ENCODE results near the gene AIFM3.
A peak's percentile ranks its signal among the peaks of the same experiment; 100 is the strongest.
"Not testable (repeated sequence)": the region's sequence is repeated elsewhere in the genome, so short reads cannot be mapped to it uniquely, and the experiment has no call there.

AIFM3 gene

DNA sequence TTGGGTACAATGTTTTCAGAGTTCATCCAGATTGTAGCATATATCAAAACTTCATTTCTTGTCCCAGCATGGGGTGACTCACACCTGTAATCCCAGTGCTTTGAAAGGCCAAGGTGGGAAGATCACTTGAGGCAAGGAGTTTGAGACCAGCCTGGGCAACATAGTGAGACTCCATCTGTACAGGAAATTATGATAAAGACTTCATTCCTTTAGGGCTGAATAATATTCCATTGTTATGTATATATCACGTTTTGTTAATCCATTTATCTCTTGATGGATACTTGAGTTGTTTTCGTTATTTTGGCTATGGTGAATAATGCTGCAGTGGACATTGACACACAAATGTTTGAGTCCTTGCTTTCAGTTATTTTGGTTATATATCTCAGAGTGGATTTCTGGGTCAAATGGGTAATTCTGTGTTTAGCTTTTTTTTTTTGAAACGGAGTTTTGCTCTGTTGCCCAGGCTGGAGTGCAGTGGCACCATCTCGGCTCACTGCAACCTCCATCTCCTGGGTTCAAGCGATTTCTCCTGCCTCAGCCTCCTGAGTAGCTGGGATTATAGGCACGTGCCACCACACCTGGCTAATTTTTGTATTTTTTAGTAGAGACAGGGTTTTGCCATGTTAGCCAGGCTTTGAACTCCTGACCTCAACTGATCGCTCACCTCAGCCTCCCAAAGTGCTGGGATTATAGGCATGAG is 24.7 kb upstream of the AIFM3 start:
- H3K36me3 ChIP-seq (ENCODE audit: control insufficient read depth, insufficient read depth, low read length) = peaks cover 32% of the 10 kb centered on the region
- not testable (repeated sequence) for H3K9ac ChIP-seq (ENCODE audit: low read depth, low read length); H3K9me3 ChIP-seq (ENCODE audit: control insufficient read depth, insufficient read depth, low read length); H3K27ac ChIP-seq (ENCODE audit: low read depth, low read length); H3K4me1 ChIP-seq (ENCODE audit: control insufficient read depth, insufficient read depth, low read length); H3K4me3 ChIP-seq (ENCODE audit: low read depth, low read length); H3K27me3 ChIP-seq (ENCODE audit: control insufficient read depth, insufficient read depth, low read length)

- Histone ChIP-seq H3K27ac (ENCODE audit: low read depth, low read length) (no peak overlapping the region), H3K27me3 (ENCODE audit: control insufficient read depth, insufficient read depth, low read length) (no peaks in the 10 kb centered on the region), H3K4me1 (ENCODE audit: control insufficient read depth, insufficient read depth, low read length) (no peaks in the 10 kb centered on the region), H3K9me3 (ENCODE audit: control insufficient read depth, insufficient read depth, low read length) (no peaks in the 10 kb centered on the region), H3K36me3 (ENCODE audit: control insufficient read depth, insufficient read depth, low read length) (peaks cover 31% of the 10 kb centered on the region), H3K9ac (ENCODE audit: low read depth, low read length) (no peak overlapping the region), H3K4me3 (ENCODE audit: low read depth, low read length) (no peak overlapping the region)
These were observed 23.7 kb upstream of the AIFM3 start for GRCh38 chr22:20943104-20943933.

DNA sequence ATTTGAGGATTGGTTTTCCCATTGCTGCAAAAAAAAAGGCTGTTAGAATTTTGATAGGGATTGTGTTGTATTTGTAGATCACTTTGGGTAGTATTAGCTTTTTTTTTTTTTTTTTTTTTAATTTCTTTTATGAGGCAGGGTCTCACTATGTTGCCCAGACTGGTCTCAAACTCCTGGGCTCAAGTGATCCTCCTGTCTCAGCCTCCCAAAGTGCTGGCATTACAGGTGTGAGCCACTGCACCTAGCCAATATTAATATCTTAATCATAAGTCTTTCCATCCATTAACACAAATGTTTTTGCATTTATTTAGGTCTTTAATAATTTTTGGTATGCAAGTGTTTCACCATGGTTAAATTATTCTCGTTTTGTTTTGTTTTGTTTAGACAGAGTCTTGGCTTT is 23.0 kb upstream of the AIFM3 start:
- peaks cover 36% of the 10 kb centered on the region for H3K36me3 ChIP-seq (ENCODE audit: control insufficient read depth, insufficient read depth, low read length)

DNA sequence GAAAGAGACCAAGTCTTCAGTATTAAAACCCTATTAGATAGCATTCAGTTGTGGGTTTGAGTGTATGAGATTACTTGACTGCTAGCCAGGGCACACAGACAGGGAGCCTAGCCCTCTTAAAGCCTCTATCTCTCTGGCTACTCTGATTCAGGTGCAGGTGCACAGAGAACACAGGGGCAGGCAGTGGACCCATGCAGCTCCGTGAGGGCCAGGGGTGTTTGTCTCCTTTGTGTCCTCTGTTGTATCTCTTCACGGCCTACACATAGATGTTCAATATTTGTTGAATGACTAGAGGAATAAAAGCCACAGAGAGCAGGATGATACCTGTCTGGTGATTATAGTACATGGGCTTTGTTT is 21.5 kb upstream of the AIFM3 start:
- Histone ChIP-seq H3K4me3 (ENCODE audit: low read depth, low read length) (no peak overlapping the region), H3K9ac (ENCODE audit: low read depth, low read length) (no peak overlapping the region), H3K4me1 (ENCODE audit: control insufficient read depth, insufficient read depth, low read length) (no peaks in the 10 kb centered on the region), H3K9me3 (ENCODE audit: control insufficient read depth, insufficient read depth, low read length) (no peaks in the 10 kb centered on the region), H3K27ac (ENCODE audit: low read depth, low read length) (no peak overlapping the region), H3K36me3 (ENCODE audit: control insufficient read depth, insufficient read depth, low read length) (peaks cover 50% of the 10 kb centered on the region), H3K27me3 (ENCODE audit: control insufficient read depth, insufficient read depth, low read length) (no peaks in the 10 kb centered on the region)

More for the DNA sequence above, 23.0 kb upstream of the AIFM3 start:
- Histone ChIP-seq H3K4me3 (ENCODE audit: low read depth, low read length) (no peak overlapping the region), H3K27ac (ENCODE audit: low read depth, low read length) (no peak overlapping the region), H3K27me3 (ENCODE audit: control insufficient read depth, insufficient read depth, low read length) (no peaks in the 10 kb centered on the region), H3K9me3 (ENCODE audit: control insufficient read depth, insufficient read depth, low read length) (no peaks in the 10 kb centered on the region), H3K4me1 (ENCODE audit: control insufficient read depth, insufficient read depth, low read length) (no peaks in the 10 kb centered on the region), H3K9ac (ENCODE audit: low read depth, low read length) (no peak overlapping the region)

GRCh38 chr22:20946080-20946986 is 20.7 kb upstream of the AIFM3 start:
- no peaks in the 10 kb centered on the region for H3K9me3 ChIP-seq (ENCODE audit: control insufficient read depth, insufficient read depth, low read length)
- H3K27me3 ChIP-seq (ENCODE audit: control insufficient read depth, insufficient read depth, low read length) = no peaks in the 10 kb centered on the region
- H3K9ac ChIP-seq (ENCODE audit: low read depth, low read length) = no peak overlapping the region
- H3K4me1 ChIP-seq (ENCODE audit: control insufficient read depth, insufficient read depth, low read length) = no peaks in the 10 kb centered on the region
- H3K4me3 ChIP-seq (ENCODE audit: low read depth, low read length) = no peak overlapping the region
- no peak overlapping the region for H3K27ac ChIP-seq (ENCODE audit: low read depth, low read length)
- peaks cover 53% of the 10 kb centered on the region for H3K36me3 ChIP-seq (ENCODE audit: control insufficient read depth, insufficient read depth, low read length)

DNA sequence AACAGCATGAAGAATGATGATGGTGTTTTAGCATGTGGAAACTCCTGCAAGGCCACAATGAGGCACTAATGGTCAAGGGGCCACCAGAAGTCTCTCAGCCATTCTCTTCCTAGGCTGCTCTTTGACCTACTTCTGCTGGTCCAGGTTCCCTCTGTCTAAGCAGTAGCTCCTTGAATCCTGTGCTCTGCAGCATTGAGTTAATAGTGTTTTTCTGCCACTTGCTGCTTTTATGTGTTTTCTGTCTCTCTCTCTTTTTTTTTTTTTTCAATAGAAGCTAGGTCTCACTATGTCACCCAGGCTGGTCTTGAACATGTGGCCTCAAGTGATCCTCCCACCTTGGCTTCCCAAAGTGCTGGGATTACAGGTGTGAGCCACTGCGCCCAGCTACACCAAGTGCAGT is 20.1 kb upstream of the AIFM3 start:
- Histone ChIP-seq H3K9me3 (ENCODE audit: control insufficient read depth, insufficient read depth, low read length) (no peaks in the 10 kb centered on the region), H3K9ac (ENCODE audit: low read depth, low read length) (no peak overlapping the region), H3K27me3 (ENCODE audit: control insufficient read depth, insufficient read depth, low read length) (no peaks in the 10 kb centered on the region), H3K4me1 (ENCODE audit: control insufficient read depth, insufficient read depth, low read length) (no peaks in the 10 kb centered on the region), H3K36me3 (ENCODE audit: control insufficient read depth, insufficient read depth, low read length) (peaks cover 56% of the 10 kb centered on the region), H3K4me3 (ENCODE audit: low read depth, low read length) (no peak overlapping the region), H3K27ac (ENCODE audit: low read depth, low read length) (no peak overlapping the region)

GRCh38 chr22:20948450-20948849 is 18.6 kb upstream of the AIFM3 start:
- Histone ChIP-seq H3K9me3 (ENCODE audit: control insufficient read depth, insufficient read depth, low read length) (no peaks in the 10 kb centered on the region), H3K27ac (ENCODE audit: low read depth, low read length) (no peak overlapping the region), H3K9ac (ENCODE audit: low read depth, low read length) (no peak overlapping the region), H3K27me3 (ENCODE audit: control insufficient read depth, insufficient read depth, low read length) (no peaks in the 10 kb centered on the region), H3K36me3 (ENCODE audit: control insufficient read depth, insufficient read depth, low read length) (peaks cover 69% of the 10 kb centered on the region), H3K4me1 (ENCODE audit: control insufficient read depth, insufficient read depth, low read length) (no peaks in the 10 kb centered on the region), H3K4me3 (ENCODE audit: low read depth, low read length) (no peak overlapping the region)

DNA sequence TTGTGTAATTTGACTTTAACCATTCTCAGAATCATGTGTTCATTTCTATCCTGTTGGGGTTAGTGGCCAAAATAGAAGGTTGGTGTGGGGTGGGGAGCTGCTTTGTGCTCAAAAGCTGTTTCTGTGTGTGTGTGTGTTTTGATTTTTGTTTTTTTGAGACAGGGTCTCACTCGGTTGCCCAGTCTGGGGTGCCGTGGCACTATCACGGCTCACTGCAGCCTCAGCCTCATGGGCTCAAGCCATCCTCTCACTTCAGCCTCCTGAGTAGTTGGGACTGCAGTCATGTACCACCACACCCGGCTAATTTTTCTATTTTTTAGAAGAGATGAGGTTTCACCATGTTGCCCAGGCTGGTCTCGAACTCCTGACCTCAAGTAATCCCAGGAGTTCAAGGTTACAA is 18.1 kb upstream of the AIFM3 start:
- H3K4me3 ChIP-seq (ENCODE audit: low read depth, low read length) = no peak overlapping the region
- H3K36me3 ChIP-seq (ENCODE audit: control insufficient read depth, insufficient read depth, low read length) = peaks cover 74% of the 10 kb centered on the region
- no peaks in the 10 kb centered on the region for H3K4me1 ChIP-seq (ENCODE audit: control insufficient read depth, insufficient read depth, low read length)

DNA sequence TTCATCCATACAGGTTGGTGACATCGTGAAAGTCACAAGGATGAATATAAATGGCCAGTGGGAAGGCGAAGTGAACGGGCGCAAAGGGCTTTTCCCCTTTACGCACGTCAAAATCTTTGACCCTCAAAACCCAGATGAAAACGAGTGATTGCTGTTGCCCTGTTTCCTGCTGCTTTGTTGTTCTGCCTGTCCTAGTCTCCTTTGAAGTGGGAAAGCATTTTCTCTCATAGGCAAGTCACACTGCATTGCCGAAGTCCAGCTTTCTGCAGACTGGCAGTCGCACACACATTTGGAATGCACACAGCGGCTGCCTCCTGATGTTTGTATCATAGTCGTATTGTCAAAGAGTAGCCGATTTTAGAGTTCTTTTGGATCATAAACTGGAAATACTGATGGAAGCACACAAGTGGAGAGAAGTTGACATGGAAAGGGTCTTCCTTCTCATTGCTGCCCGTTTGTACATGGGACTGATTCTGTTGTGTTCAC is 17.3 kb upstream of the AIFM3 start:
- H3K4me3 ChIP-seq (ENCODE audit: low read depth, low read length) = no peak overlapping the region
- H3K36me3 ChIP-seq (ENCODE audit: control insufficient read depth, insufficient read depth, low read length) = peaks cover 76% of the 10 kb centered on the region
- H3K9ac ChIP-seq (ENCODE audit: low read depth, low read length) = no peak overlapping the region
- H3K4me1 ChIP-seq (ENCODE audit: control insufficient read depth, insufficient read depth, low read length) = no peaks in the 10 kb centered on the region
- H3K9me3 ChIP-seq (ENCODE audit: control insufficient read depth, insufficient read depth, low read length) = no peaks in the 10 kb centered on the region
- no peak overlapping the region for H3K27ac ChIP-seq (ENCODE audit: low read depth, low read length)
- no peaks in the 10 kb centered on the region for H3K27me3 ChIP-seq (ENCODE audit: control insufficient read depth, insufficient read depth, low read length)

More for the DNA sequence above, 18.1 kb upstream of the AIFM3 start:
- H3K9me3 ChIP-seq (ENCODE audit: control insufficient read depth, insufficient read depth, low read length) = no peaks in the 10 kb centered on the region
- no peaks in the 10 kb centered on the region for H3K27me3 ChIP-seq (ENCODE audit: control insufficient read depth, insufficient read depth, low read length)
- no peak overlapping the region for H3K27ac ChIP-seq (ENCODE audit: low read depth, low read length)
- H3K9ac ChIP-seq (ENCODE audit: low read depth, low read length) = no peak overlapping the region

DNA sequence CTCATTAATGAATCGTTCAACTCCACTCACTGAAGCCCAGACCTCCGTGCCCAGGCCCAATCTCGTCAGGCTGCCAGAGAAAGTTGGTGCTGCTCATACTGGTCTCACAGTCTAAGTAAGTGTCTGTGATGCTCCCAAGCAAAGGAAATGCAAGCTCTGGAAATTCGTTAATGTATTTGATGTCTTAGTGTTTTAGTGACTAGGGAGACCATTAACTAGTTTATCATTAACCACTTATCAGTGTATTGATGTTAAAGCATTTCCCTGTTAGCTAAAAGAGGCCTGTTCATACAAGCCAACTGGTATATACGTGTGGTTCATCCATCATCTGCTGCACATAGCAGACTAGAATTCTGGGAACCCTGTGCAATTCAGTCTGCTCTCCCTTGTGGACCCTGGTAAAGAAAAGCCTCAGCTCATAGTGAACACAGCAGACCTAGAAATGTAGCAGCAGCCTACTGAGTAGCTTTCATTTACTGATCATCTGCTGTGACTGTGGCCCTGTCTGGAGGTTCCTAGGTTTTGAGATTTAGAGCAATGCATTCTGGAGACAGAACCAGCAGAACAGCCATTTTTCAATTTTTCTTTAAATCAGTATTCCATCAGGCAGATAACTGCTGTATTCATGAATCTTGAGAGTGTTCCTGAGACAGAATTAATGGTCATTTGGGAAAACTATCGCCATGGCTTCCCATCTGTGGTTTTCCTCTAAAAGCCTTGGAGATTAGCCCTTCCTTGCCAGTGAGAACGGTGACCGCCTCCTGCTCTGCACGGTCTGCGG is 15.7 kb upstream of the AIFM3 start:
- Histone ChIP-seq H3K27ac (ENCODE audit: low read depth, low read length) (peak overlapping the region; percentile 59), H3K4me1 (ENCODE audit: control insufficient read depth, insufficient read depth, low read length) (0 out of 2 replicates have a peak, but pooled peaks cover 2% of the 10 kb centered on the region), H3K4me3 (ENCODE audit: low read depth, low read length) (no peak overlapping the region), H3K36me3 (ENCODE audit: control insufficient read depth, insufficient read depth, low read length) (peaks cover 68% of the 10 kb centered on the region), H3K9ac (ENCODE audit: low read depth, low read length) (no peak overlapping the region), H3K27me3 (ENCODE audit: control insufficient read depth, insufficient read depth, low read length) (no peaks in the 10 kb centered on the region), H3K9me3 (ENCODE audit: control insufficient read depth, insufficient read depth, low read length) (no peaks in the 10 kb centered on the region)

All from HUES48 (cell line).